IPS DF 19.7 (cell line): ENCODE results near the gene G6PD.
"Not testable (repeated sequence)": the region's sequence is repeated elsewhere in the genome, so short reads cannot be mapped to it uniquely, and the experiment has no call there.

Source experiments
- DNase-seq: peaks from one replicate; pipeline ENCODE4 v3.0.0-alpha.2; 2013; ENCODE audit warnings: low read depth, low spot score

The G6PD gene

DNA sequence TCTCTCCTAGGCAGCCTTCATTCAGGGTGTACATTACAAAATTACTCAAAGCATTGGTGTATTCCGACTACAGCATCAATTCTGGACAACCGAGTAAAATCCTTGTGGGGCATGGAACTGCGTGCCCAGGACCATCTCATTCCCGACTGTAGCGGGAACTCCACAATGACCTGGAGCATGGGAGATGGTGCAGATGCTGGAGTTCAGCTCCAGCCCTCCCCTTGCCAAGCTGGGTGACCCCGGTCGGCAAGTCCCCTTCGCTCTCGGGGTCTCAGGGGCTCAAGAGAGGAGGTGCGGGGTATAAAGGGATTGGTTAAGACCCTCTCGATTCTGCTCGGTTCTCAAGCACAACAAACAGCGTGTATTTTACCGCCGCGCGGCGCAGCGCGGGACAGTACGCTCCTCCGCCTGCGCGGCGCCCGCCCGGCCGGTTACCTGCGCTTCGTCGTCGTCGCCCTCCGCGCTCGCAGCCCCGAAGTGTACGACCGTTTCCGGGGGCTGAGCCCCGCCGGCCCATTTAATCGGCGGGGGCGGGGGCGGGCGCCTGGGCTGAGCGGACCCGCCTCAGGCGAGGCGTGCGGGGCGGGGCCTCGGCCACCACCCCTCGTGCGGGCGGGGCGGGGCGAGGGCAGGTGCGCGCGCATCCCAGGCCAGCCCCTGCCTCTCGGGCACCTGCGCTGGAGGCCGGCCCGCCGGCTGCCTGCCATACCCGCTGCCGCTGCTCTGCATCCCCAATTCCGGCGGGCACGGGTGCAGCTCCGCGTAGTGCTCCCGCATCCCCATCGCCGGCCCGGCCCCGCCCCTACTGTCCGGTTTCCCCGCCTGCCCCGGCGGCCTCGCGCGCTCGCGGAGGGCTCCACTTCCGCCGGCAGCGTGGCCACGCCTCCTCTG is at the start of gene G6PD:
Gene G6PD (minus strand): TSS at position 493 of the 891 bp plus-strand sequence. CDS start 691 bp downstream, outside the sequence.
- DNase-seq: no peak

DNA sequence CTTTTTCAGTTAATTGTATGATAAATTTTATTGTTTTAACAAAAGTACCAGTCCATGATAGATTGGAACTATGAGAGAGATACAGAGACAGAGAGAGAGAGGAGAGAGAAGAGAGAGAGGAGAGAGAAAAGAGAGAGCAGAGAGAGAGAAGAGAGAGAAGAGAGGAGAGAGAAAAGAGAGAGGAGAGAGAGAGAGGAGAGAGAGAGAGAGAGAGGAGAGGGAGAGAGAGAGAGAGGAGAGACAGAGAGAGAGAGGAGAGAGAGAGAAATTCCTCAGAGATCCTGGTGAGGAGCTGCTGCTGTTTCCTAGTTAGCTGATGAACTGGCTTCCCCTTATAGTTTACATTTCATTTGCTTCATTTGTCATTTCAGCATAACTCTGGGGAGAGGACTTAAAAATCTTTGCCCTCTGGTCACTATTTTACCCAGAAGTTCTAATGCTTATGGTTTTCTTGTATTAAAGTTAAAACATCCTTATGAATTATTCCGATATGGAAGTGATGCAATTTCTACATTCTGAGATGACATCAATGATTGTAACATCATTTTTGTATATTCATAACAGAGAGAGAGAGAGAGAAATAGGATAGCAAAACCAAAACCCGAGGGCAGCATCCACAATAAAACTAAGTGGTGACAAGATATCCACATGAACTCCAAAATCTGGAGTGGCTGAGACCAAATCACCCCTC is 49.1 kb upstream of the G6PD start:
- DNase-seq: no peak

DNA sequence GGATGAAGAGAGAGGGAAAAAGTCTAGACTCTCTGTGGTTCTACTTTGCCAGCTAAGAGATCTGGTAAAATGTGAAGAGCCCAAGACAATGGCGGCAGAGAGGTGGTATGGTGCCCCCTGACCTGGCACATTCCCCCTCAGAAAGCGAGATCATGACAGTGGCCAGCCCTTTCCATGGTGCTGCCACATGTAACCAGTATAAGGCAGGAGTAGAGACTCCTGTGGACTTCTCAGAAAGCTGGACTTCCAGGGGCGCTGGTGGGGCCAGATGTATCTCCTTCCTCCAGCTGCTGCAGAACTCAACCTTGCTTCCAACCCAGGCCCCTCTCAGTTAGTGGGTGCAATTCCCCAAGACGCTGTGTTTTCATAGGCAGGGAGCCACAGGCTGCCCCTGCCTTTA is 47.8 kb upstream of the G6PD start:
- no peak for DNase-seq

DNA sequence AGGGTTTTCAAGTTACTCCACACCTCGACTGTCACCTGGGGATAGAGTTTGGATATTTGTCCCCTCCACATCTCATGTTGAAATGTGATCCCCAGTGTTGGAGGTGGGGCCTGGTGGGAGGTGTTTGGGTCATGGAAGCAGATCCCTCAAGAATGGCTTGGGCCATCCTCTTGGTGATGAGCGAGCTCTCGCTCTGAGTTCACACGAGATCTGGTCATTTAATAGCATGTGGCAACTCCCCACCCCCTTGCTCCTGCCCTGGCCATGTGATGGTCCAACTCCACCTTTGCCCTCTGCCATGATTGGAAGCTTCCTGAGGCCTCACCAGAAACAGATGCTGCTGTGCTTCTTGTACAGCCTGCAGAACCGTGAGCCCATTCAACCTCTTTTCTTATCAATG is 46.6 kb upstream of the G6PD start:
- DNase-seq: no peak

DNA sequence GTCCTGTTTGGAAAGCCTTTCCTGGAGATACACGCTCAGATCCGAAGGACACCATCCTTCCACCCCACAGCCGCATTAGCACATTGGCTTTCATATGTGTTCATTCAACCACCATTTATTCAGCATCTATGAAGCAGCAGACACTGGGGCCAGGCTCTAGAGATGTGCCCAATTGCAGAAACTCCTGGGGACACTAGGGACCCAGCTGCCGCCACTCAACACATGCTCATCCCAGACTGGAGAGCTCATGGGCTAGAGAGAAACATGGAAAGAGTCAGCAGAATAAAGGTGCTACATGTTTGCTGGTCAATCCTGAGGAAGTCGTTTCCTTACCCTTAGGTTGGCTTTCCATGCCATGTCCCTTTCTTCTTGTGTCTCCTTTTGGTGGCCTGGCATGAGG is 45.9 kb upstream of the G6PD start:
- no peak for DNase-seq

DNA sequence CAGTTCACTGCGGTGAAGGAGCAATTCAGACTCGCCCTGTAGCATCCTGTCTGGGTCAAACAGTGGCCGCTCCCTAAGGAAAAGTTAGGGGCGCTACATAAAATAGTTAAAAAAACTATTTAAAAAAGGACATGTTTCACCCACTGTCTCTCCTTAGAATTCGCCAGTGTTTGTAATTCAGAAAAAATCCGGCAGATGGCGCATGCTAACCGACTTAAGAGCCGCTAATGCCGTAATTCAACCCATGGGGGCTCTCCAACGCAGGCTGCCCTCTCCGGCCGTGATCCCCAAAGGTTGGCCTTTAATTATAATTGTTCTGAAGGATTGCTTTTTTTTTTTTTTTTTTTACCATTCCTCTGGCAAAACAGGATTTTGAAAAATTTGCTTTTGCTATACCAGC is 43.8 kb upstream of the G6PD start:
- DNase-seq: not testable (repeated sequence)

DNA sequence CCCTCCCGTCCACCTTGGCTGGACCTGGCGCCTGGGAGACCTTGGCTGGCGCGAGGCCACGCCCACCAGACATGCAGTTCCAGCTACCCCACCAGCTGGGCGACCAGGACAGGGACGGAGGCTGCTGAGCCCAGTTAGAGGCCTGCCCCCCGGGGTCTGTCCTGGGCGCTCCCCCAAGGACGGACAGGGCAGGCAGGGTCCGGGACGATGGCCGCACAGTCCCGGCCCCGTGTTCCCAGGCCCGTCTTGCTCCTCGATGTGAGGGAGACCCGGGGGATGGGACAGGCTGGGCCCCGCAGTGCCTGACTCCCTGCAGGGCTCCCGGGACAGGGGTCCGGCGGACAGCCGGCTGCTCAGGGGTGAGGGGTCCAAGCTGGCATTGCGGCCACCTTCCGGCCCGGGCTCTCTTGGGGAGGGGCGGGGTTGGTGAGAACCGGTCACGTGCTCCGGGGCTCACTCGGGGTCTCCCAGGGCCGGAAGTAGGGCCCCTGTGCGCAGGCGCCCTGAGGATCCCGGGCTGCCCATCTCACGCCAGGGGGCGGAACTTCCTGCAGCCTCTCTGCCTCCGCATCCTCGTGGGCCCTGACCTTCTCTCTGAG is 38.0 kb upstream of the G6PD start, which contains the start of gene CTAG1A:
Gene CTAG1A (plus strand): TSS at position 549 of the 599 bp plus-strand sequence. CDS start 74 bp downstream, outside the sequence.
- DNase-seq: not testable (repeated sequence)

DNA sequence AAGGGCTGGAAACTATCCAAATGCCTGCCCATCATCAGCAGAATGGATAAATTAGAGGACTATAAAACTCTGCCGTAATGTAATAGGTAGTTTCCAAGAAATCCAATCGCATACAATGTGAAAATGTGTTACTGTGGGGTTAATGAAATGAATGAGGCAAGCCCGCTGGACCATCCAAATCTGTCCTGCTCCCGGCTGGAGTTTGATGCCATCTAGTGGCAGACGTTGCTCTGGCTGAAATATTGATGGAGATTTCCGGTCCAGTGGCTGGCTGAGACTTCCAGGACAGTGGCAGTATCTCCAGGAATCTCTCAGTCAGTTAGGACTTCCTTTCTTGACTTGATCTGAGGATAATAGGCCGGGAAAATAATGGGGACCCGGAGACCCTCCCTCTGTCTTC is 36.3 kb upstream of the G6PD start:
- DNase-seq: not testable (repeated sequence)

DNA sequence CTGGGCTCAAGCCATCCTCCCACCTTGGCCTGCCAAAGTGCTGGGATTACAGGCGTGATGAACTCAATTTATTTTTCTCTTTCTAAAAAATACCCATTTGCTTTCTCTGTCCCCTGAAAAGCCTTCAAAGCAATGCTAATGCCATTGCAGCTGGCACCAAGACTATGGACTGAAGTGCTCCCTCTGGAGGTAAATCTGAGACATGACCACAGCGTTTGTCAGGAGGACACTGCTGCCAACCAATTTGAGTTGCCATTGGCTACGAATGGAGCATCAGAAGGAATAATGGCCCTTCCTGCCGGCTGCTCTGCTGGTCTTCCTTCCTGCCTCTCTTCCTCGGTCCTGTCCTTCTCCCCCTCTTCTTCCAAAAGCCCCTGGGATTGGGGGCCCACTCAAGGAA is 28.4 kb upstream of the G6PD start:
- not testable (repeated sequence) for DNase-seq

DNA sequence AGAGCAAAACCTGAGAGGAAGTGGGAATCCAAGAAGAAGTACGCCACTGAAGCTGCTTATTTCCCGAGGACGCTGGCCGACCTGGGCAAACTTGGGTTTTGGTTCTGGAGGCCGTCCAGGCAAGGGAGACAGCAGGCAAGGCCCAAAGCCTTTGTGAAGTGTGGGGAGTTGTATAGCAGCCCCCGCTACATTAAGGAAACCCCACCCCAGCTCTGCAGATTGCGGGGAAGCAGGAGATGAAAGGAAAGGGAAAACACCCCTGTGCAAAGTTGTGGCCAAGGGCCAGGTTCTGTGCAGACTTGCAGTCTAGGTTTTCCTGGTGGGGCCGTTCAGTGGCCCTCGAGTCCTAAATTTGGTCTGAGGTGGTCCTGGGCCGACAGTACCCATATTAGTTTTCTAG is 26.4 kb upstream of the G6PD start:
- DNase-seq: not testable (repeated sequence)

DNA sequence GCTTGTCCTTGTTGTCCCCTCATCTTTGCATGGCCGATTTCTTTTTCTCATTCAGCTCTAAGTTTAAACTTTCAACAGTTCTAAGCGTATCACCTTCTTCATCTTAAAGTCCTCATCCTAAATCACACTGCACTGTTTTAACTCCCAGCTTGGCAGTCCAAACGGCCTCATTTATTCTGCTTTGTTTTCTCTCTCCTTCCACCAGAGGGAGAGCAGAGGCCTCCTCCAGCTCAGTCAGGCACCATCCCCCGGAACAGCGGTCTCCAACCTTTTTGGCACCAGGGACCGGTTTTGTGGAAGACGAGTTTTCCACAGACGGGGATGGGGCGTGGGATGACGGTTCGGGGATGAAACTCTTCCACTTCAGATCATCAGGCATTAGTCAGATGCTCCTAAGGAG is 23.7 kb upstream of the G6PD start:
- not testable (repeated sequence) for DNase-seq

DNA sequence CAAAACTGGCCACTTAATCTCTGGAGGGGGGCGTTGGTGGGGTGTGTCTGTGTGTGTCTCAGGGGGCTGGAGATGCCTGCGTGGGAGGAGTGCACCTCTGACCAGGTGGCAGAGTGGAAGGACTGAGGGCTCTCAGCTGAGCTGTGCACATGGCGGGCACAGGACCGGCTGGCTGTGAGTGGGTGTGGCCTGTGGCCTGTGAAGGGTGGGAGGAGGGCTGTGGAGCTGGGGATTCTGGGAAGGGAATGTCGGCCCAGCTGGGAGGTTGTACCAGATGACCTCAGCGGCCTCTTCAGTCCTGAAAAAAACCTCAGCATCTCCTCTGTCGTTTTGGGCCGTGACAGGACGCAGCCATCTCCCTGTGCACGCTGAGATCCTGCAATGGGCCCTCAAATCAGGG is 15.6 kb upstream of the G6PD start:
- not testable (repeated sequence) for DNase-seq

DNA sequence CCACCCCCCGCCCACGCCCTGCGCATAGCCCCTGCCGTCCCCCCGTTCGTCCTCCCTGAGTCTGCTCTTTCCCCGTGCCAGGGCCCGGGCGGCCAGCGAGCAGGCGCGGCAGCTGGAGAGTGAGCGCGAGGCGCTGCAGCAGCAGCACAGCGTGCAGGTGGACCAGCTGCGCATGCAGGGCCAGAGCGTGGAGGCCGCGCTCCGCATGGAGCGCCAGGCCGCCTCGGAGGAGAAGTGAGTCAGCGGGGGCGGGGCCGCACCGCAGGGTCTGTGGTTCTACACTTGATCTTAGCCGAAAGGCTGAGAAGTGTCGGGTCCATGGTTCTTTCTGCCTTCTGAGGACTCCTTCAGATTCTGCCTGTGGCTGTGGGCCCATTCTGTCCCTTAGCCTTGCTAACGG is 13.7 kb upstream of the G6PD start:
- DNase-seq: not testable (repeated sequence)

DNA sequence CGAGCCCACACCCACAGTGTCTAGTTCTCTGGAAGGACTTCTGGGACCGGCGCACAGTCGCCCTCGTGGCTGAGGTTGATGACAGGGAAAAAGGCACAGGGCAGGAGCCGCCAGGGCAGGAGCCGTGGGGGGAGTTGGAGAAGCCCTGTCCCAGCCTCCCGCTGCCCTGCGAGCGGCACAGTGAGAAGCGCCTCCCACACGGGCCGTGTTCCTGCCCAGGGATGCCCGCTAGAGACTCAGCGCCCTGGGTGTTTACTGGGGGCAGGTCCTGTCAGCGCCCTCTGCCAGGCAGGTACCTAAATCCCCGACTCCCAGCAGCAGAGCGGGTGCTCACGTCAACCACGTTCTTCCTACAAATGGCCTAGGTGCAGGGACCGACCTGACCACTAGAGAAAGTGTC is 12.2 kb upstream of the G6PD start:
- not testable (repeated sequence) for DNase-seq

DNA sequence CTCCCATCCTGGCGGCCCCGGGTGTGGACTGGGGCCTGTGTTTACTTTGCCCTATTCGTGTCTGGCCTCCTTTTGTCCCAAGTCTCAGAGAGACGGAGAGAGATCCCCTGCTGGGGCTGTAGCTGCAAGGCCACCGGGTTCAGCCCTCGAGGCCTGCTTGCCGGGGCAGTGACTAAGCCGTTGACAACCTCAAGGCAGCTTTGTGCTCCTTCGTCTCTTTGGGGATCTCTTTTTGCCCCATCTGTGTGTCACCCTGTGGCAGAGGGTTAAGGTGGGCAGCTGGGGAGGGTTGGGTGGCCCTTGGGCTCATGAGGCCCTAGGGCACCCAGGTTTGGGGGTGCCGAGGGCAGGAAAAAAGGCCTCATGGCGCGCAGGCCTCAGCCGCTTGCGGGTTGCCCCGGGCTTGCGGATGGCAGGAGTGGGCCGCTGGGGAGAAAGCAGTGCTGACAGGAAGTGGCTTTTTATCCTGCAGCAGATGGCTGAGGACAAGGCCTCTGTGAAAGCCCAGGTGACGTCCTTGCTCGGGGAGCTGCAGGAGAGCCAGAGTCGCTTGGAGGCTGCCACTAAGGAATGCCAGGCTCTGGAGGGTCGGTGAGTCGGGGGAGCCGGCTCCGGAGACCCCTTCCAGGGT is 11.5 kb upstream of the G6PD start:
- DNase-seq: not testable (repeated sequence)

DNA sequence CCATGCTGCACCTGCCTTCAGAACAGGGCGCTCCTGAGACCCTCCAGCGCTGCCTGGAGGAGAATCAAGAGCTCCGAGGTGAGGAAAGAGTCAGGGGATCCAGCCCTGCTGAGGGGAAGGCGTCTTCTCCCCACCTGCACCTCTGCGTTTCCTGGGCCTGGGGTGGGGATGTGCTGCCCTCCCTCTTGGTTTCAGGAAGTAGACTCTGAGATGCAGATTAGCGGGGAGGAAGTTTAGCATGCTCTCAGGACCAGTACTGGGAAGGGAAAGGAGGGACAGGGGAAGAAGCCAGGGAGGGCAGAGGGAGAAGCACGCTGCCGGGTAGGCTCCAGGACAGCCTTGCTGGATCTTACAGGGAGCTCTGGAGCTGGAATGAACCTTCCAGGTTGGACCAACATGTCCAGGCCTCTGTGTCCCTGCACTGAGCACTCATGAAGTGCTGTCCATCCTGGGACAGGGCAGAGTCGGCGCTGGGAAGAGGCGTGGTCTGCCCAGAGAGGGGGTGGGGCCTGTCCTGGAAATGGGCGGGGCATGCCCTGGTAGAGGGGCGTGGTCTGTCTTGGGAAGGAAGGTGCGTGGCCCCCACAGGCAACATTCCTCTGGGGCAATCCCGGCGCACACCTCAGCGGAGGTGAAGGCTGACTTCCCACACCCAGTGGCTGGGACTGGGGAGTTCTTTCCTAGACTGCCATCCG is 5.6 kb upstream of the G6PD start:
- not testable (repeated sequence) for DNase-seq

DNA sequence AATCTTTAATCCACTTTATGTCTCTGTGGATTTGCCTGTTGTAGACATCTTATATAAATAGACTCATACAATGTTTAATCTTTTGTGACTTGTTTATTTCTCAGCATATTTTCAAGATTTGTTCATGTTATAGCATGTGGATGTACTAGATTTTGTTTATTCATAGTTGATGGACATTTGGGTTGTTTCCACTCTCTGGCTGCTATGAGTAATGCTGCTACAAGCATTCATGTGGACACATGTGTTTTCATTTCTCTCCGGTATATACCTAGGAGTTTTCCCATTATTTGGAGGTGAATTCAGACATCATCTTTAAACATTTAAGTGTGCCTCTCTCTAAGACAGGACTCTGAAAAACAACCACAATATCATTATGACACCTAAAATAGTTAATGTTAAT is 3.1 kb upstream of the G6PD start:
- no peak for DNase-seq

DNA sequence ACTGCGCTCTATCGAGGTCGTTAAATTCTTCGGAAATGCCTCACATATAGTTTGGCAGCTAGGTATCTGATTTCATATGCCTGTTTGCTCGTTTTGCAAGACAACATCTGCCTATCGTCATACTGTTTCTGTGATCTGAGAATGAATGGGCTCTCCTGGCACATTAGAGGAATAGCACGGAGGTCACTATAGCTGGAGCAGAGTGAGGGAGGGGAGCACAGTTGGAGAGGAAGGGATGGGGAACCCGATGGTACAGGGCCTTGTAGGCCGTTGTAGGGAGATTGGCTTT is 1.3 kb upstream of the G6PD start:
- no peak for DNase-seq

DNA sequence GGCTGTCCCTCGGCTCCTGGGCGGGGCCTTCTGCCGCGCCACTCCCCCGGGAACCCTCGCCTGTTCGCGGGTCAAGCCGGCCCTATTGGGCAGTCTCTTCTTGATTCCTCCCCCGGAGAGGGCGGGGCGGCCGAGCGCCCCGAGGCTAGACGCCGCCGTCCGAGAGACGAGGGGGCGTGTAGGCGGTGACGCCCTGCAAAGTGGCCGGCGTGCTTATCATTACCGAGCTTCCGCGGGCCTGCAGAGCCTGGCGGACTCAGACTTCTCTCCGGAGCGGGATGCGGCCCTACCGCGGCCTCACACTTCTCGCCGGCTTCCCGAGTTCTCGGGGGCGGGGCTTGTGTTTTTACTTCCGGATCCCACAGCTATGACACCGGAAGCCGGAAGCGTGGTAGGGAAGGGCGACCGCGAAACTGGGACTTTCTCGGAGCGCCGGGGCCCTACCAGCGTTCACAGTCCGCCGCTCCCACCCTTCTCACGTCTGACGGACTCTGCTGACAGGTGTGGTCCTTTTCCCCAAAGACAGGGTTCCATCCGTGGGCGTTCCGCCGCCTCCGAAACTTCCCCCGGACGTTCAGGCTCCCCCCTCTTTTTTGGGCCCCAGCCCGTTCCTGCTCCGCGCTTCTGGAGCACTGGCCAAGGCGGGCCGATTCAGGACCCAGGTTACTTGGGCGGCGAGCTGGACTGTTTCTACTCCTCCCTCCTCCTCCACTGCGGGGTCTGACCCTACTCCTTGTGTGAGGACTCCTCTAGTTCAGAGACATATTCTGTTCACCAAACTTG is 790 bp upstream of the G6PD start, which contains the start of gene IKBKG:
Gene IKBKG (plus strand): TSS at position 376 of the 783 bp plus-strand sequence. CDS start 4,383 bp downstream, outside the sequence.
- DNase-seq: no peak

DNA sequence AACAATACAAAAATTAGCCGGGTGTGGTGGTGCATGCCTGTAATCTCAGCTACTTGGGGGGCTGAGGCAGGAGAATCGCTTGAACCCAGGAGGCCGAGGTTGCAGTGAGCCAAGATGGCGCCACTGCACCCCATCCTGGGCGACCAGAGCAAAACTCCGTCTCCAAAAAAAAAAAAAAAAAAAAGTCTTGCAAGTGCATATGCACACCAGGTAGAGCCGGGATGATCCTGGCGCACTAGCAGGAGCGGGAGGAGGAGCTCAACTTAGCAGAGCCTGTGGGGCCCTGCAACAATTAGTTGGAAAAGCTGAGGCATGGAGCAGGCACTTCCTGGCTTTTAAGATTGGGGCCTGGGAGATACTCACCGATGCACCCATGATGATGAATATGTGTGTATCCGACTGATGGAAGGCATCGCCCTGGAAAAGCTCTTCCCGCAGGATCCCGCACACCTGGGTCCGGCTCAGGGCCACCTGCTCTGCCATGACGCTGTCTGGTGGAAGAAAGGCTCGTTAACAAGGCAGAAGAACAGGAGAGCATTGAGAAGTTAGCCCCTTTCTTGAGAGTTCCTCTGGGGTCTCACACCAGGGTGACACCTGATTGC is 872 bp downstream of the G6PD start:
- no peak for DNase-seq
